ENCODE results near the gene FAIM2.

The FAIM2 gene

GRCh38 chr12:49827401-49828099 is 76.2 kb downstream of the FAIM2 start:
- peak overlapping the region; percentile 84 for H3K4me3 ChIP-seq (ENCODE audit: low read depth, low read length)

- peak overlapping the region; percentile 84 for H3K4me3 ChIP-seq (ENCODE audit: low read depth, low read length)
Measured at GRCh38 chr12:49827051-49827400, 76.7 kb downstream of the FAIM2 start.

DNA sequence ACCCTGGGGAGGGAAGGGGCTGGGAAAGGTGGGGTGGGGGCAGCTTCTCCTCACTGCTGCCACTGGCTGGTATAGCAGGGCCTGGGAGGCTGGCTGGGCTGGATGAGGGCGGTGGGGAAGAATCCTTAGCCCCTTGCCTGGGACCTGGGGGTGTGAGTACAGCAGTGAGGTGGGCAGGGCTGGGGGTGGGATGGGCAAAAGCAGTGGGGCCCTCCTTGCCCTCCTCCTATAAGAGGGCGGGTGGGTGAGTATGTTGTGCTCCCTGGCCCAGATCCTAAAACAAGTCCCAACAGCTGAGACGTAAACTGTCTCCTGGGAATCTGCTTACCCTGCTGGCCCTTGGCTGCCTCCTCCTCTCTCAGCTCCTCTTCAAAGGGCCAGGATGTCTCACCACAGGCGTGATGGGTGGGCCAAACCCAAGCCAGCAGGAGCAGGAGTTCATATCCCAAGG is 77.7 kb downstream of the FAIM2 start:
- H3K4me3 ChIP-seq (ENCODE audit: low read depth, low read length): no peak overlapping the region

- no peak overlapping the region for H3K4me3 ChIP-seq (ENCODE audit: low read depth, low read length)
Measured at GRCh38 chr12:49825360-49825970, 78.2 kb downstream of the FAIM2 start.

GRCh38 chr12:49824895-49825294 is 78.8 kb downstream of the FAIM2 start:
- H3K4me3 ChIP-seq (ENCODE audit: low read depth, low read length): no peak overlapping the region

- H3K4me3 ChIP-seq (ENCODE audit: low read depth, low read length): no peak overlapping the region
Measured at GRCh38 chr12:49824416-49824815, 79.3 kb downstream of the FAIM2 start.

GRCh38 chr12:49823951-49824350 is 79.7 kb downstream of the FAIM2 start:
- H3K4me3 ChIP-seq (ENCODE audit: low read depth, low read length): no peak overlapping the region

DNA sequence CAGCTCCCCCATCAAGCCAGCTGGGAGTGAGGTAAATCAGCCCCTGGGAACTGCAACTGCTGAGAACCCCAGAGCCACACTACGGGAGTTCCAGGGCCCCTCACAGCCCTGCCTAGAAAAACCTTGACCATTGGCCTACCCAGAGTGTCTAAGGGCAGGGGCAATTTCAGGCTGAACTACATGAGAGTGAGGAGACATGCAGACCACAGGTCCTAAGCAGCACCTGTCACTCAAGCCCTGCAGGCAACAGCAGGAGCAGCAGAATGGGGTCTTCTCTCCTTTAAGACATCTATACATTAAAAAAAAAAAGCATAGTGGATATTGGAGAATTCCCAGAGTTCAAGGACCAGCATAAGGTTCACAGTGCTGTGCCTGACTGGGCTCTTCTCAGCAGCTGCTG is 80.3 kb downstream of the FAIM2 start:
- H3K4me3 ChIP-seq (ENCODE audit: low read depth, low read length): no peak overlapping the region

DNA sequence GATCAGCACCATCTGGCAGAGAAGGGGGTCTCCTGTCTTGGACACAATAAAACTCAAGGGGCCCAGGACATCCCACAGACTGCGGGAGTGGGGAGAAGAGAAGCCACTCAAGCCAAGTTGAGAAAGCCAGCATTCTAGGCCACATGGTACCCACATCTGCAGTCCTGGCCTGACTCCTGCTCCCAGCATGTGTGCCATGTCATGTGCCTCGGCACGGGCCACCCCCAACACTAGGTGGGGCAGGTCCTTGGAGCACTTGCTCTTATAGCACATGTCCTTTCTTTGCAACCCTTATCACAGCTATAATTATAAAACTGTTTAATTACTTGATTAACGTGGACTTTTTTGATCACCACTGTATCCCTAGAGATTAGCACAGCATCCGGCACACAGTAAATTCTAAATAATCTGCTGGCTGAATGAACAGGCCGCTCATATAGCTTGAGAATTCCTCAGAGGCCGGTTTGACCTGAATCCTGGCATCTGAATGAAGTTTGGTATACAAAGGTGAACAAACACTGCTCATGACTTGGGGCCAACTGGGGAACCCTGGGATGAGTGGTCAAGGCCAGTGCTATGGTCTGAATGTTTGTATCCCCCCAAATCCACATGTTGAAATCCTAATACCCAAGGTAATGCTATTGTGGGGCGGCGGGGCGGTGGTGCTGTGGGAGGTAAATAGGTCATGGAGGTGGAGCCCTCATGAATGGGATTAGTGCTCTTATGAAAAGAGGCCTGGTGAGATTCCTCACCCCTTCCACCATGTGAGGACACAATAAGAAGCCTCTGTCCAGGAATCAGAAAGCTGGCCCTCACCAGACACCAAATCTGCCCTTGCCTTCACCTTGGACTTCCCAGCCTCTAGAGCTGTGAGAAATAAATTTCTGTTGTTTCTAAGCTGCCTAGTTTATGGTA is 82.1 kb downstream of the FAIM2 start:
- no peak overlapping the region for H3K4me3 ChIP-seq (ENCODE audit: low read depth, low read length)

GRCh38 chr12:49819786-49820185 is 83.9 kb downstream of the FAIM2 start:
- no peak overlapping the region for H3K4me3 ChIP-seq (ENCODE audit: low read depth, low read length)

GRCh38 chr12:49818241-49818895 is 85.3 kb downstream of the FAIM2 start:
- no peak overlapping the region for H3K4me3 ChIP-seq (ENCODE audit: low read depth, low read length)

Measured in iPS-11a (cell line).